ENCODE results near the gene SLAMF8.

The SLAMF8 gene

DNA sequence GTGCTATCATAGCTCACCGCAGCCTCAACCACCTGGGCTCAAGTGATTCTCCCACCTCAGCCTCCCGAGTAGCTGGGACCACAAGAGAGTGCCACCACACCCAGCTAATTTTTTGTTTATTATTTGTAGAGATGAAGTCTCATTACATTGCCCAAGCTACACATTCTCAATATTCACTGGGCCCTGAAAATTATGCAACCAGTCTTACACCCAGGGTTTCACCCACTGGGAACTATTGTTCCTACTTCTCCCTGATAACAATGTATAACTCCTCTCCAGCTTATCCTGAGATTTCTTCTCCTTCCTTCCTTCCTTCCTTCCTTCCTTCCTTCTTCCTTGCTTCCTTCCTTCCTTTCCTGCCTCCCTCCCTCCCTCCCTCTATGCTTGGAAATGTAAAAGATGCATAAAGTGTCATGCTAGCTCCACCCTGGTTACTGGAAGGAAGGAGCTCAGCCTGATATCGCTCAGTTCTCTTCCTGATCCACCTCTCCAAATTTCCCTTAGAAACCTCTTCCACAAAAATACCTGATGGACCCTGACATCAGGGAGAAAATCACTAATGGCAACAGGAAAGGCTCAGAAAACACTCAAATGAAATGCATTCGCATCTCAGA lies 47.0 kb downstream of the SLAMF8 start:
- DNase-seq: no peak

DNA sequence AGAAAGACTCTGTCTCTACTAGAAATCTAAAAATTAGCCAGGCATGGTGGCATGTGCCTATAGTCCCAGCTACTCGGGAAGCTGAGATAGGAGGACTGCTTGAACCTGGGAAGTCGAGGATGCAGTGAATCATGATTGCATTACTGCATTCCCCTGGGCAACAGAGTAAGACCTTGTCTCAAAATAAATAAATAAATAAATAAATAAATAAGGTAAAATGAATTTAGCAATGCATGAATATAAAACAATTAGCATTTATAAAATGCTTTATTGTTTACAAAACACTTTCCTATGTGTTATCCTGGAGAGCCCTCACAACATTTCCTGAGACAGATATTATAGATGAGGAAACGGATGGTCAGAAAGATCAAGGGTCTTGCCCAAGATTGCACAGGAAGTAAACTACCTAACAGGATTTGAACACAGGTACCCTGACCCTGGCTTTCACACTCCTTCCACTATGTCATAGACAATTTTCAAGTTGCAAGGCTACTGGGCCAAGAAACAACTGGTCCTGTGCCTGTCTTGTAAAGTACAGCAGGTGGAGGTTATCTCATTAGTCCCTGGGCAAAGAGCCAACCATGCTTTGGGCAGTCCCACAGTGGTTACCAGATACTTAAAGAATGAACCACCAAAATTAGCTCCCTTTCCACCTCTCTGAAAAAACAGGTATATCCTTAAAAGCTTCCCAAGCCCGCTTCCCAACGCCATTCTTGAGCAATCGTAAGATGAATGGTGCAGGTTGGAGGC lies 51.2 kb downstream of the SLAMF8 start:
- peak; percentile 28 for DNase-seq

- DNase-seq: peak; percentile 64
Measured at GRCh38 chr1:159879136-159879535, 52.5 kb downstream of the SLAMF8 start.

DNA sequence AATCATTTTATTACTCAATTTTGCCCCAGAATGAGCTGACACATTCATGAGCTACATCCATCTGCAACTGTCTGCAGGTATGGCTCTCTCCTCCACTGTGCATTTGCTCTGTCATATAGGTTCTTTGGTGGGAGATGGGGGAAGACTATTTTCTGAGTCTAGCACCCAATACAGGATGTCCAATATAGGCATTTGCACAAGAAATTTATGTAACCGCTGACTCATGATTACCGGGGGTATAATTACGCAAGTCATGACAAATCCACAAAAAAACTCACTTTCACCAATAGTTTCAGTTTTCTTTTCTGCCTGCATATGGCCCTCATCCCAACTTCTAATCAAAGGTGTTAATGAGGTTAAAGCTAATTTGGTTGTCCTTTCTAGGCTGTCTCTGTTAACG lies 53.3 kb downstream of the SLAMF8 start:
- DNase-seq: peak; percentile 54

GRCh38 chr1:159880430-159880829 lies 53.8 kb downstream of the SLAMF8 start:
- no peak for DNase-seq

GRCh38 chr1:159881622-159882526 lies 55.2 kb downstream of the SLAMF8 start:
- peak; percentile 100 for DNase-seq

DNA sequence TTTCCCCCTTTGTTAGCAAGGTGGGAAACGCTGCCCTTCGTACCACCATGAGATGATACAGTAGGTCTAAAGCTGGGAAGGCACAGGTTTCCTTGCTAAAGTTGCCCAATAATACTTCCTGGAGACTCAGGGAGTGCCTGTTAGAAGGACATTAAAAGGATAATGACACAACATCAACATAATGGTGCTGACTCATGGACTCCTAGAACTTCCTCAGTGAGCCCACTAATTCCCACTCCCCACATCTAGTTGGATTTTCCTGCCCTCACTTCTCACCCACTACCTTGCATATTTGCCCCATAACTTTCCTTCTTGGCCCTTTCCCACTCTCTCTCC lies 55.8 kb downstream of the SLAMF8 start:
- peak; percentile 21 for DNase-seq

- DNase-seq: no peak
Measured at GRCh38 chr1:159883134-159883533, 56.5 kb downstream of the SLAMF8 start.

GRCh38 chr1:159884296-159884695 lies 57.6 kb downstream of the SLAMF8 start:
- no peak for DNase-seq
